ENCODE results near the gene CCNI2. TPM values are rescaled to one million over a fixed set of nuclear protein-coding genes. Genes with fewer than 3 reads are reported as not detected.
A peak's percentile ranks its signal among the peaks of the same experiment; 100 is the strongest.

The CCNI2 gene
- total RNA-seq, 1 experiment from 2014 or later: not detected

- H3K36me3 ChIP-seq (ENCODE audit: insufficient read depth, low read length, poor library complexity, severe bottlenecking): no peaks in the 10 kb centered on the region
- H3K9me3 ChIP-seq (ENCODE audit: low read depth, low read length, poor library complexity, severe bottlenecking): no peaks in the 10 kb centered on the region
- H3K4me1 ChIP-seq (ENCODE audit: insufficient read depth, low read length, poor library complexity, severe bottlenecking): no peaks in the 10 kb centered on the region
- ChIA-PET CTCF (no interaction called here), POLR2A (ENCODE audit: low non-redundant PET) (no interaction called here)
- intact Hi-C loops (cut with micrococcal nuclease; ENCODE audit: unreplicated experiment): loop anchor here (2.0 kb wide), 1 partner anchor 74 kb away; no protein-coding TSS in a partner anchor
- BruUV-seq (replicated peaks): no TSS peak
- no peak overlapping the region for H3K27ac ChIP-seq (ENCODE audit: low read depth, low read length, poor library complexity, severe bottlenecking)
- H3K4me3 ChIP-seq (ENCODE audit: low read depth, low read length, poor library complexity, severe bottlenecking): peak overlapping the region; percentile 59
- no peak for TF ChIP-seq CTCF (conservative IDR thresholded peaks at IDR 0.05; ENCODE audit: low read depth, low read length)
- no peak for TF ChIP-seq EZH2 (IDR thresholded peaks at IDR 0.05; ENCODE audit: borderline replicate concordance, low read depth, low read length, poor library complexity, severe bottlenecking)
- no peak for DNase-seq (ENCODE audit: low spot score)
- H3K27me3 ChIP-seq (replicated peaks; ENCODE audit: insufficient read depth, low read depth, low read length, poor library complexity): peaks cover 8% of the 10 kb centered on the region
These were observed 653 bp upstream of the CCNI2 start for GRCh38 chr5:132746592-132746953.

- CTCF ChIA-PET: interaction anchor here (0.7 kb wide), 1 partner anchor 80 kb away, joined by 3 read pairs; no protein-coding TSS in a partner anchor
- Histone ChIP-seq H3K4me1 (ENCODE audit: insufficient read depth, low read length, poor library complexity, severe bottlenecking) (no peaks in the 10 kb centered on the region), H3K36me3 (ENCODE audit: insufficient read depth, low read length, poor library complexity, severe bottlenecking) (no peaks in the 10 kb centered on the region), H3K9me3 (ENCODE audit: low read depth, low read length, poor library complexity, severe bottlenecking) (no peaks in the 10 kb centered on the region), H3K27me3 (replicated peaks; ENCODE audit: insufficient read depth, low read depth, low read length, poor library complexity) (peaks cover 8% of the 10 kb centered on the region), H3K27ac (ENCODE audit: low read depth, low read length, poor library complexity, severe bottlenecking) (no peak overlapping the region), H3K4me3 (ENCODE audit: low read depth, low read length, poor library complexity, severe bottlenecking) (peak overlapping the region; percentile 59)
- DNase-seq (ENCODE audit: low spot score): no peak
- no TSS peak for BruUV-seq (replicated peaks)
- TF ChIP-seq EZH2 (IDR thresholded peaks at IDR 0.05; ENCODE audit: borderline replicate concordance, low read depth, low read length, poor library complexity, severe bottlenecking): no peak
- no peak for TF ChIP-seq CTCF (conservative IDR thresholded peaks at IDR 0.05; ENCODE audit: low read depth, low read length)
- POLR2A ChIA-PET (ENCODE audit: low non-redundant PET): no interaction called here
- intact Hi-C loops (cut with micrococcal nuclease; ENCODE audit: unreplicated experiment): loop anchor here (2.0 kb wide), 1 partner anchor 73 kb away; no protein-coding TSS in a partner anchor
These were observed 602 bp downstream of the CCNI2 start for GRCh38 chr5:132747616-132748440.

GRCh38 chr5:132748522-132749000 is 1.3 kb downstream of the CCNI2 start:
- no peak for DNase-seq (ENCODE audit: low spot score)
- CTCF ChIA-PET: no interaction called here
- BruUV-seq (replicated peaks): no TSS peak
- Histone ChIP-seq H3K36me3 (ENCODE audit: insufficient read depth, low read length, poor library complexity, severe bottlenecking) (no peaks in the 10 kb centered on the region), H3K4me3 (ENCODE audit: low read depth, low read length, poor library complexity, severe bottlenecking) (no peak overlapping the region), H3K9me3 (ENCODE audit: low read depth, low read length, poor library complexity, severe bottlenecking) (no peaks in the 10 kb centered on the region), H3K4me1 (ENCODE audit: insufficient read depth, low read length, poor library complexity, severe bottlenecking) (no peaks in the 10 kb centered on the region), H3K27me3 (replicated peaks; ENCODE audit: insufficient read depth, low read depth, low read length, poor library complexity) (peaks cover 8% of the 10 kb centered on the region), H3K27ac (ENCODE audit: low read depth, low read length, poor library complexity, severe bottlenecking) (no peak overlapping the region)
- intact Hi-C loops (cut with micrococcal nuclease; ENCODE audit: unreplicated experiment): no loop called here
- TF ChIP-seq EZH2 (IDR thresholded peaks at IDR 0.05; ENCODE audit: borderline replicate concordance, low read depth, low read length, poor library complexity, severe bottlenecking) (no peak), CTCF (conservative IDR thresholded peaks at IDR 0.05; ENCODE audit: low read depth, low read length) (no peak)
- POLR2A ChIA-PET (ENCODE audit: low non-redundant PET): no interaction called here
